ENCODE results near the gene DISC1.

GRCh38 chr1:231631717-231632116 lies 5.1 kb downstream of the DISC1 start:
- TF ChIP-seq CTCF (IDR thresholded peaks at IDR 0.05): no peak
- TF ChIP-seq POLR2A (IDR thresholded peaks at IDR 0.05): no peak

Data from uterus (tissue), 2 donors.